Keratinocyte (primary cell): ENCODE results near the gene STAT3. TPM values are rescaled to one million over a fixed set of nuclear protein-coding genes. Genes with fewer than 3 reads are reported as not detected.
"Not testable (repeated sequence)": the region's sequence is repeated elsewhere in the genome, so short reads cannot be mapped to it uniquely, and the experiment has no call there.

Source experiments
- DNase-seq: peaks from one replicate; pipeline ENCODE4 v3.0.0-alpha.2; 2011; ENCODE audit warnings: low read depth, missing footprints, low spot score
- FAIRE-seq: peaks from 2 replicates; lab custom pipeline; 2011; peaks lifted over from hg19 to GRCh38; lab: Jason Lieb, UNC
- H2AFZ ChIP-seq: 2 replicates; pipeline ENCODE4 v1.6.0; 2012; ENCODE audit warnings: low read length, control low read depth, inconsistent platforms; ENCODE audit not compliant: control insufficient read depth
- H3K27ac ChIP-seq: 2 replicates; pipeline ENCODE4 v1.5.1; 2011; ENCODE audit warnings: low read length; ENCODE audit not compliant: control insufficient read depth, insufficient read depth
- H3K27me3 ChIP-seq: 3 replicates; pipeline ENCODE4 v1.6.0; 2011; ENCODE audit warnings: low read length; ENCODE audit not compliant: control insufficient read depth, insufficient read depth; ENCODE audit errors: extremely low read depth
- H3K36me3 ChIP-seq, 2 experiments: 2 replicates in 1 of 2; 3 replicates in 1 of 2; pipeline ENCODE4 v1.5.1; 2011; ENCODE audit warnings: low read length in 2 of 2, mild to moderate bottlenecking in 1 of 2; ENCODE audit not compliant: control insufficient read depth in 2 of 2, insufficient read depth in 2 of 2; ENCODE audit errors: extremely low read depth in 1 of 2
- H3K4me1 ChIP-seq: 3 replicates; pipeline ENCODE4 v1.5.1; 2011; ENCODE audit warnings: low read length; ENCODE audit not compliant: control insufficient read depth, insufficient read depth; ENCODE audit errors: extremely low read depth
- H3K4me2 ChIP-seq: 3 replicates; pipeline ENCODE4 v1.6.0; 2011; ENCODE audit warnings: low read depth, low read length; ENCODE audit not compliant: control insufficient read depth, insufficient read depth; ENCODE audit errors: extremely low read depth
- H3K4me3 ChIP-seq, 3 experiments: fragments of 200-600 bp in 1 of 3; sonication (generic) in 1 of 3; 2 replicates in 2 of 3; 3 replicates in 1 of 3; pipeline ENCODE4 v1.5.1; 2011 to 2016; ENCODE audit warnings: low read length in 3 of 3, mild to moderate bottlenecking in 3 of 3, control low read depth in 2 of 3, inconsistent platforms in 1 of 3, low read depth in 1 of 3, mixed read lengths in 1 of 3, mixed run types in 1 of 3, moderate library complexity in 1 of 3; ENCODE audit not compliant: control insufficient read depth in 2 of 3, insufficient read depth in 2 of 3; ENCODE audit errors: extremely low read depth in 1 of 3
- H3K79me2 ChIP-seq: 2 replicates; pipeline ENCODE4 v1.6.0; 2012; ENCODE audit warnings: low read length; ENCODE audit not compliant: control insufficient read depth, insufficient read depth
- H3K9ac ChIP-seq: 3 replicates; pipeline ENCODE4 v1.6.0; 2011; ENCODE audit warnings: low read length; ENCODE audit not compliant: control insufficient read depth, insufficient read depth; ENCODE audit errors: extremely low read depth
- H3K9me1 ChIP-seq: 3 replicates; pipeline ENCODE4 v1.6.0; 2011; ENCODE audit warnings: low read length; ENCODE audit not compliant: control insufficient read depth, insufficient read depth; ENCODE audit errors: extremely low read depth
- H3K9me3 ChIP-seq: 2 replicates; pipeline ENCODE4 v1.5.1; 2012; ENCODE audit warnings: low read depth, low read length; ENCODE audit not compliant: control insufficient read depth
- H4K20me1 ChIP-seq: 3 replicates; pipeline ENCODE4 v1.6.0; 2011; ENCODE audit warnings: low read length; ENCODE audit not compliant: control insufficient read depth, insufficient read depth; ENCODE audit errors: extremely low read depth
- CTCF ChIP-seq, 3 experiments: IDR thresholded peaks in 1 of 3; conservative IDR thresholded peaks in 1 of 3; optimal IDR thresholded peaks in 1 of 3; 2 replicates in 2 of 3; 3 replicates in 1 of 3; pipeline versions ENCODE3 to v1.5.1; 2011; ENCODE audit warnings: low read length in 3 of 3, mild to moderate bottlenecking in 3 of 3, moderate library complexity in 2 of 3, control low read depth in 1 of 3, inconsistent platforms in 1 of 3; ENCODE audit not compliant: insufficient read depth in 2 of 3; ENCODE audit errors: extremely low read depth in 1 of 3
- EZH2 ChIP-seq: IDR thresholded peaks from one replicate; pipeline ENCODE4 v1.6.1; 2012; ENCODE audit warnings: inconsistent platforms, mild to moderate bottlenecking, low read length, moderate library complexity
- dilution Hi-C: fragments of 300-500 bp; cut with MboI; formaldehyde crosslinking; loops from one replicate; pipeline ENCODE4 v1.7.0; 2020; ENCODE audit warnings: low sequenced_read_pairs; ENCODE audit not compliant: extremely low pct_ligation_motif_present
- polyA plus RNA-seq, 5 experiments: library from polyadenylated mRNA; depleted of rRNA in 3 of 5; stranded (reverse) in 3 of 5; stranded (forward) in 1 of 5; unstranded in 1 of 5; fragments of >200 nt; gene quantifications; 1 replicate in 1 of 5; 2 replicates in 3 of 5; 3 replicates in 1 of 5; pipeline versions ENCODE4 v1.2.1 to v1.2.3, GENCODE V29; 2011 to 2012; ENCODE audit warnings: missing spikeins in 2 of 5, low read depth in 1 of 5, low replicate concordance in 1 of 5

The STAT3 gene
- polyA plus RNA-seq, 1 donor (not counting 4 experiments of a cell fraction or from before 2014, with no cell fraction given), result 37.4 TPM

DNA sequence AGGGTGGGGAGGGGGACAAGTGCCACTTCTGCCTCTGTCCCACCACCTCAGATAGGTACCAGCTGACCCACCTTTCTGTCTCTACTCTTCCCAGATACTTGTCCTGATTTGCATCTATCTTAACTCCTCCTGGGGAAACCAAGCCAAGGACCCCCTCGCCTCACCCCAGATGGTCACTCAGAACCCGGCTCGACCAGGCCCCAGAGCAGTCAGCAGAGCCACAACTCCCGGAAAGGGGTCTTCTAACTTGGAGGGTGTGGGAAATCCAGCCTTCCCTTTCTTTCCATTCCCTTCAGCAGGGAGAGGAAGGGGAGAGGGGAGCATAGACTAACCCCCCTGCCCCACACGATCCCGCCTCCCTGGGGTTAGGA, 32.9 kb upstream of the STAT3 start:
- Histone ChIP-seq H3K36me3 (peaks cover 0 to 7% of the 10 kb centered on the region in 2 experiments), H3K79me2 (peaks cover 69% of the 10 kb centered on the region), H2AFZ (no peak overlapping the region), H3K4me1 (peaks cover 35% of the 10 kb centered on the region), H3K9ac (peak overlapping the region; percentile 90), H3K4me2 (peak overlapping the region; percentile 80), H3K27ac (peak overlapping the region; percentile 80), H3K4me3 (peak overlapping the region; percentile 92 to 97 (median 94)), H3K9me3 (no peaks in the 10 kb centered on the region), H4K20me1 (peaks cover 37% of the 10 kb centered on the region), H3K27me3 (no peaks in the 10 kb centered on the region), H3K9me1 (no peaks in the 10 kb centered on the region)
- DNase-seq, result no peak
- FAIRE-seq, result no peak
- dilution Hi-C loops, result no loop called here
- no peak for TF ChIP-seq CTCF (optimal IDR thresholded peaks at IDR 0.05 in 1 of 3, IDR thresholded peaks at IDR 0.05 in 1 of 3, conservative IDR thresholded peaks at IDR 0.05 in 1 of 3; ENCODE audit: extremely low read depth in 1 of 3, insufficient read depth in 2 of 3, low read length in 3 of 3)
- no peak for TF ChIP-seq EZH2

DNA sequence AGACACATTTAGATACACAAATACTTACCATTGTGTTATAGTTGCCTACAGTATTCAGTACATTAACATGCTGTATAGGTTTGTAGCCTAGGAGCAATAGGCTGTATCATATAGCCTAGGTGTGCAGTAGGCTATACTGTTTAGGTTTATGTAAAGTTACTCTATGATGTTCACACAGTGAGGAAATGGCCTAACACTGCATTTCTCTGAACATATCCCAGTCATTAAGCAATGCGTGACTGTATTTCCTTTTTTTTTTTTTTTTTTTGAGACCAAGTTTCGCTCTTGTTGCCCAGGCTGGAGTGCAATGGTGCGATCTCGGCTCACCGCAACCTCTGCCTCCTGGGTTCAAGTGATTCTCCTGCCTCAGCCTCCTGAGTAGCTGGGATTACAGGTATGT, 29.7 kb upstream of the STAT3 start:
- H4K20me1 ChIP-seq, result peaks cover 50% of the 10 kb centered on the region
- peaks cover 99% of the 10 kb centered on the region for H3K79me2 ChIP-seq
- DNase-seq, H3K9ac ChIP-seq, H3K27me3 ChIP-seq, H3K36me3 ChIP-seq, H3K4me2 ChIP-seq, H3K9me1 ChIP-seq, H2AFZ ChIP-seq, dilution Hi-C loops, H3K27ac ChIP-seq, FAIRE-seq, H3K4me3 ChIP-seq, H3K9me3 ChIP-seq: not testable (repeated sequence)
- H3K4me1 ChIP-seq, result peaks cover 52% of the 10 kb centered on the region
